MM.1S (cell line): ENCODE measurements around the gene NUAK1.

Source experiments
- CTCF ChIP-seq: fragments of 300-600 bp; sonication (generic); IDR thresholded peaks from 2 replicates; pipeline ENCODE4 v1.5.1; 2016; ENCODE audit warnings: antibody characterized with exemption, low read length, mixed read lengths
- EZH2 ChIP-seq: fragments of 300-600 bp; sonication (generic); optimal IDR thresholded peaks from 2 replicates; pipeline ENCODE3; 2017; ENCODE audit warnings: low read depth, mild to moderate bottlenecking, antibody characterized with exemption, low read length, mixed read lengths

- TF ChIP-seq CTCF (no peak), EZH2 (no peak)
Measured at GRCh38 chr12:106074706-106075392, 63.9 kb downstream of the NUAK1 start.
